ENCODE data around the gene OR51A4.
"Not testable (repeated sequence)": the region's sequence is repeated elsewhere in the genome, so short reads cannot be mapped to it uniquely, and the experiment has no call there.

Gene OR51A4, protein sequence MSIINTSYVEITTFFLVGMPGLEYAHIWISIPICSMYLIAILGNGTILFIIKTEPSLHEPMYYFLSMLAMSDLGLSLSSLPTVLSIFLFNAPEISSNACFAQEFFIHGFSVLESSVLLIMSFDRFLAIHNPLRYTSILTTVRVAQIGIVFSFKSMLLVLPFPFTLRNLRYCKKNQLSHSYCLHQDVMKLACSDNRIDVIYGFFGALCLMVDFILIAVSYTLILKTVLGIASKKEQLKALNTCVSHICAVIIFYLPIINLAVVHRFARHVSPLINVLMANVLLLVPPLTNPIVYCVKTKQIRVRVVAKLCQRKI

DNA sequence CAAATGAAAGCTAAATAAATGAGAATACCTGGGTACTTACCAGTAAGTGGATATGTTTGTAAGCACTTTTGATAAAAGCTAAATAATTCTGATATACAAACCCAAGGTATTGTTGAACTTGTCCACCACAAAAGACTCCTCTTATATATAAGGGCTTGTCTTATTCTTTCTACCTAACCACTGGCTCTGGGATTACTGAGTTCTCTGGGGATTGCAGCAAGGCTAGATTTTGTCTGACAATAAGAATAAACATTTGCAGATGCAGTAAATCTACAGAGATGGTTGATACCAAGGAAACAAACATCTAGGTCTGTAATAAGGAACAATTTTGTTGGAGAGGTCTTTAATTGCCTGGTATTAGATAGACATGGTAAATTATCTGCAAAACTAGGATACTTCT is at the start of gene OR51A4:
Gene OR51A4 (minus strand): TSS at position 101 of the 400 bp plus-strand sequence. CDS start 505 bp downstream, outside the sequence.
- no peak for DNase-seq

DNA sequence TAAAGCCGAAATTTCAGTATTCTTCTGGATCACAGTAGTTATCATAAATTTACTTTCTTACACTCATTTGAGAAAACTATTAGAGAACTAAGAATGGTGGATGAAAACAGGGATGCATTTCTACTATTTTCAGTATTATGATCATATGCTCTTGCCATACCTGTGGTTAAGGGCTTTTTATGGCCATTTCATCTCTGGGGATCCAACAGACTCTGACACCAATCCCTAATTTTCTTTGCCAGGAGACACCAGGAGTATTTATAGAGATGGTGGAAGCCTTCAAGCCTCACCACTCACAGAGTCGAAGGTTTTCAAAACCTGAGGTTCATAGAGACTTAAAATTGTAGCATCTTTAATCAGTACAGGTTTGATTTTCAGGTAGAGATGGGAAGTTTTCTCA is 47.1 kb upstream of the OR51A4 start, which contains the start of gene OR51L1:
Gene OR51L1 (plus strand): TSS at position 301 of the 400 bp plus-strand sequence. CDS start 4,132 bp downstream, outside the sequence.
- DNase-seq = no peak

DNA sequence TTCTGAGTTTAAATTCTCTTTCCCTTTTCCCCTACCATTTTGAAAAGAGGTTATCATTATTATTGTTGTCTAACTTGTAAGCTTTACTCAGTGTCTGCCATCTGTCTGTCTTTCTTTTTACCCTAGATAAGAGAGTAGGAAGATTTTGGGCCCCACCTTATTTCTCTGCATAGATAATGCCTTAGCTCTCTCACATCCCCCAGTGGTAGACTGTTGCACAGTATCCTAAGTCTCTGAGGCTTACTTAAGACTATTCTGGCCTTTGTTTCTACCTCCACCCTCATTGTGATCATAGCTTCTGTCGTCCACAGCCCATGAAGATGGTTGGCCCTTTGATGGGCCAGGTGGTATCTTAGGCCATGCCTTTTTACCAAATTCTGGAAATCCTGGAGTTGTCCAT is 43.7 kb upstream of the OR51A4 start:
- DNase-seq = no peak

DNA sequence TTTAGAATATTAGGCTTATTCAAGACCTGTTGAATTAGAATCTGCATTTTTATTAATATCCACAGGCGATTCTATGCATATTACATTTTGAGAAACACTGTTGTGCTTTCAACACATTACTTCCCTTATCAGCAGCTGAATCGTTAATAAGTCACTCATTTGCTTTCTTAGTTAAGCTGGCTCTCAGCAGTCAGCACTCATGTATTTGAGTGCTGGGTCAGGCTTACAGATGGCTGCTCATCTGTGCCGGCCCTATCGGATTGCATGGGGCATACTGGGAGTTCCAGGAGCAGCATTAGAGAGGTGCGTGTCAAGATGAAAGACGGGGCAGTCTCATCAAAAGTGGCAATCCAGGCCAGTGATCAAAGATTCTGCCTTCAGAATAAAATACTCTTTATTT is 36.4 kb upstream of the OR51A4 start:
- DNase-seq = no peak

DNA sequence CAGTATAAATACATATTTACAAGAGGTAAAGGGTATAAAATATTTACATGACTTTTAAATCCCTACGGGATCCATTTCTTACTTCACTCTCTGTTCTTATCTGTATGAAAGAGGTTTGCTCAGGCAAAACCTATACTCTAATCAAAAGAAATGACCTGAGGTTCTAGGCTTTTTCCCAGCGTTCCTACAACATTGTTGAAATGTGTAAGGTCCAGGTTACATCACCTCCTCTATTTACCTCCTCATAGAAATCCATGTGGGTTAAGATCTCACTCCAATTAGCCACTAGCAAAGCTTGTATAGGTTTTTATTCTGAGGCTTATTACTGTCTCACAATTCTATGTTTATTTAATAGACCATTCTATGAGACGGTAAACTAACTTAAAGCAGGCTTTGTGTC is 35.3 kb upstream of the OR51A4 start:
- no peak for DNase-seq

DNA sequence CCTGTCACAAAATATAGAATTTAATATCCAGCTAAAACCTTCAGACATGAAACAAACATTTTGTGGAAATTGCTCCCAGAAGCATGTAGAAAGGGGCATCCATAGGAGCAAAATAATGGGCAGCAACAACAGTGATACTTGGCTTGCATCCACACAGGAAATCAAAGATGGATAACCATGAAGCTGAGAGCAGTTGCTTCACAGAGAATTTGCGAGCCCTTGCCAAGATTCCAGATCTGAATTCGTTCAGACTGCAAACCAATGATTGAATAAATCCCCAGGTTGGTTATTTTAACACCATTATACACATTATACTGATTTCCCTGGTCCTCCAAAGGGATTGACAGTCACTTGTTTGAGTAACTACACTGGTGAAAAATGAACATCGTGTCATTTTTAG is 31.6 kb upstream of the OR51A4 start:
- DNase-seq = no peak

DNA sequence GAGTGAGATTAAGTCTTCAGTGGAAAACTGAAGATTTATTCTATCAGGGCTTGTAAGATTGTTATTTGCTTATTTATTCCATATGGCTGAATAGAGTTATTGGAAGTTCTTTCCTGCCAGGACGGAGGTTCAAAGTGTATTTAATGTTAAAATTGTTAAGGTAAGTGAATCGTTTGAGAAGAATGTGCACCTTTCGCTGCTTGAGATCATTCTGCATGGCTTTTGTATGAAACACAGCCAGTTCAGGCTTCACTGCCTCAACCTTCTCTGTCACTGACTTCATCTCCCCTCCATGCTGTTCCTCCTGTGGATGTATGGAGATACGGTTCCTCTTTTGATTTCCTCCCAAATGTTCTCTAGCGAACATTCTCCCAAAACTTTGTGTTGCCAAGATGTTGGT is 28.0 kb upstream of the OR51A4 start:
- DNase-seq = no peak

DNA sequence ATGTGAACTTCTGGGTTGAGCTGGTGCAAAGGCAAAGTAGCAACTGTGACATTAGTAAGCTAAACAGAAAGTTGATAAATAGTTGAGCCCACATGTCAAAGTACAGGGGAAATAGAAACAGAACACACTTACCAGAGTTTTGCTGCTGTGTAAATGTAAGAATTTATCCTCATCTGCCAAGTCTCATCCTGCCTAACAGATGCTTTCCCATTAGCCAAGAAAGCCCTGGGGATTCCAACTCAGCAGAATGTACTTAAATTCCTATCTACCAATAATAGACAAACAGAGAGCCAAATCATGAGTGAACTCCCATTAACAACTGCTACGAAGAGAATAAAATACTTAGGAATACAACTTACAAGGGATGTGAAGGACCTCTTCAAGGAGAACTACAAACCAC is 15.4 kb upstream of the OR51A4 start:
- DNase-seq = no peak

DNA sequence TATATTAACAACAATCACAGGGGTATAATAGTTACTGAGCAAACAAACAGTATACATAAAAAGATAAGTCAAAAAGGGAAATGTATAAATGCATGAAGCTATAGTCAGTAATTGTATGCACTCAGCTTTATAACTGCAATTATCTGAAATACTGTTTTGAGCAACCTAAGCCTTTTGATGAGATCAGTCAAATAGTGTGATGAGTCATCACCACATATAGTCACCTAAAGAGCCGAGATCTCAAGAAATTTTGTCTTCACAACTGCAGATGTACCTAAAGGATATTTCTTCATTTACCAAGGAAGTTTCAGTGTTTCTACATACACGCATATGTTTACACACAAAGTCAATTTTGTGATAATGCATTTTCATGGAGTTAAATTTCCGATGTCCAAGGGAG is 13.5 kb upstream of the OR51A4 start:
- DNase-seq = no peak

DNA sequence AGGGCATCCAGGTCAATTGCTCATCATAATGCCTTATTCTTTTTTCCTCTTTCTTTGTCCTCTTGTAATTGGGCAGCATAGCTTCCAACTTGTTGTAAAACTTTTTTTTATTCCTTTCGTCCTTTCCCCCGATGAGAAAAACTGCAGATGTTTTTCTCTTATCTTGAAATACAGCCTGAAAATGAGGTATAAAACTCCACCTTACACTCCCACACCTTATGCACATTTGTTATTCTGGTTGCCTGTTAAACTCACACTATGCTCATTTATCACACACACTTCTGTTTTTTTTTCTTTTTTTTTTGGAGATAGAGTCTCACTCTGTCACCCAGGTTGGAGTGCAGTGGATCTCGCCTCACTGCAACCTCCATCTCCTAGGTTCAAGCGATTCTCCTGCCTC is 10.0 kb upstream of the OR51A4 start:
- no peak for DNase-seq

DNA sequence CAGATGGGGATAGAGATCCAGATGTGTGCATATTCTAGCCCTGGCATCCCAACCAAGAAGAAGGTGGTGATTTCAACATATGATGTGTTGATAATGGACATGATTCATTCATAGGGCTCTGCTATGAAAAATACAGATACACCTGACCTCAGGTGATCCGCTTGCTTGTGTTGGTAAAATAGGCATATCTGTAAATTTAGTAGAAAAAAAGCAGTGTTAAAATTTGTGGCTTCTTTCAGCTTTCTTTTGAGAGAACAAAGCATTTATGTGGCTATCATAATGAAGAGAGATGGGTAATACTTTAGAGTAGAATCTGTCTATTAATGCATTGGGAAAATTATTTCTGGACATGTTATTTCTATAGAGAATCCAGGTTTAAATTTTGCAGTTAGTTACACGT is 8.2 kb upstream of the OR51A4 start, which contains the start of gene OR51A2:
Gene OR51A2 (minus strand): TSS at position 101 of the 400 bp plus-strand sequence. CDS start 0 bp downstream, at position 101.
- DNase-seq = not testable (repeated sequence)

DNA sequence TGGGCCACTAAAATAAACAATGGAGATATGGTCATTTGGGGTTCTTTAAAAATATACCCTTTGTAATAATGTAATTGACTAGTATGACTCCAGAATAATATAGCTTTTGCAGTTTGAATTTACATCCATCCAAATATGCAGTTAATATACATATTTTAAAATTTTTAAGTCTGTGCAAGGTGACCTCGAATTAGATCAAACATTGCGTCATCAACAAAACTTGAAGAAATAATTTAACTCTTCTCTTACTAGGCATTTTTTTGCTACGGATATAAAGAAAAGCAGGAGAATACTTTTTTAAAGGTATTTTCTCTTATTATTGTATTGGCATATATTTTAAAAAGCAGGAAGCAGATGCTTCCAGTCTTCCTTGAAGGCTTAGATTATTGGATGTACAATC is 10.7 kb downstream of the OR51A4 start:
- no peak for DNase-seq

DNA sequence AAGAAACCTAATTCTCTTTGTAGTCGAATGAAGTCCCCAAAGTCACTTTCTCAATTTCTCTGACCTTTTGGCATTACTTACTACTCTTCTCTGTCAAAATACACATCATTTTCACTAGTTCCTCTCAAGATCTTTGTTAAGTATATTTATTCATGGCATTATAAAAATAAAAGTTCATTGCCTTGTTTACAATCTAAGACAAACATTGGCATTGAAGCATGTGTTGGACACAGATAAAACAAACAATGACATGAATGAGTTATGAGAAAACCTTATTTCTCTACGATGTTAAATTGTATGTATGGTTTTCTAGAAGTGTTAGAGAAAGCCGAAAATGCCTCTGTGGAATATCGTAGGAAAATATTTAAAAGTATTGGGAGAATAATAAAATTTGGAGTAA is 14.7 kb downstream of the OR51A4 start:
- DNase-seq = no peak

DNA sequence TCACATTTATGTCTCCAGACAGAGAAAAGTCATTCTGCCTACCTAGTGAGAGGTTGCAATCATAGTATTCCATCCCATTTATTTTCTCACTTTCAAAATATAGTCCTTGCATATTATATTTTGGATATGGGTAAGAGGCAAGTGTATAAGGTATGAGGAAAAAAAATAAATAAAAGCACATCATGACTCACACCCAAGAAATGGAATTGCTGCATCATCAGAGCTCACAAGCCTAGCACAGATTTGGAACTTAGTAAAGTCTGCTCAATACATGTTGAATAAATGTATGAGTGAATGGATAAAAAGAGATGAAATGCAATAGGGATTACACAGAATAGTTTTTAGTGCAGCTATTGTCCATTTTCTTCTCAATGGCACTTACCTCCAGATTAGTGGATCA is 20.8 kb downstream of the OR51A4 start:
- no peak for DNase-seq

DNA sequence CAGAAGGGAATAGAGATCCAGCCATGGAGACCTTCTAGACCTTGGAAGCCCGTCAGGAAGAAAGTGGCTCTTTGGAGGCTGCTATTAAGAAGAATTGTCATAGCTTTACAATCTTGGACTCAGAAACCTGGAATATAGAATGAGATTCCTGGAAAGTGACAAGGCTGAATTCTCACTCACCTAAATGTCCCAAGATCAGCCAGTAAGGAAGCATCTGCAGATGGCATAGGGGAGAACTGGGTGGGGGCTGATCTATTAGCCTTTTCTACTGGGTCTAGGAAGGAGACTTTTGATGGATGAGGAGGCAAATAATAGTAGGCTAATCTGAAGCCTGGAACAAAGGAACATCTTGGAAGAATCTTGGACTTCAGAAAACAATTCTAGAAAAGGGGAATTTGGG is 23.2 kb downstream of the OR51A4 start, which contains the start of gene OR51G1:
Gene OR51G1 (minus strand): TSS at position 101 of the 400 bp plus-strand sequence. CDS start 0 bp downstream, at position 101.
- no peak for DNase-seq

DNA sequence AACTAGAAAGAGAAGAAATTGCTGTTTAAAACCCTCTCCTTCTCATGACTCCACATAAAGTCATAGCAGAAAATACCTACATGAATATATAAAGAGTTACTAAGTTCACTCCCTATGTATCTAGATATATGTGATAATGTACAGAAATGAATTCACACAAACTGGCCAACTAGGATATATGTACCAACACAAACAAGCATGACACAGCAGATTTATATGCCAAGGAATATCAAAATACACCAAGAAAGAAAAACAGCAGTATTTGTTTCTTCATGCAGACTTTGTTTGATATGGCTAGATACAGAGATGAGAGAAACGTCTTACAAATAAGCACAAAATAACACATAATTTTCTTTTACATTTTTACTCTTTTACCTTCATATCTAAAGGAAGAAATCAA is 25.1 kb downstream of the OR51A4 start:
- DNase-seq = no peak

DNA sequence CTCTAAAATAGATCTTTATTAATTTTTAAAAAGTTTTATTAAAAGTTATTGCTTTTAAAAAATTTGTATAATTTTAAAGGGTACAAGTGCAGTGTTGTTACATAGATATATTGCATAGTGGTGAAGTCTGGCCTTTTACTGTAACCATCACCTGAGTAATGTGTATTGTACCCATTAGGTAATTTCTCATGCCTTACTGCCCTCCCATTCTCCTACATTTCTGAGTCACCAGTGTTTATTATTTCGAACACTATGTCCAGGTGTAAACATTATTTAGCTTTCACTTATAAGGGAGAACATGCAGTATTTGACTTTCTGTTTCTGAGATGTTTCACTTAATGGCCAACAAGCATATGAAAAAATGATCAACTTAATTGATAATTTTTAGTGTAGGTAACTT is 25.6 kb downstream of the OR51A4 start:
- DNase-seq = no peak

DNA sequence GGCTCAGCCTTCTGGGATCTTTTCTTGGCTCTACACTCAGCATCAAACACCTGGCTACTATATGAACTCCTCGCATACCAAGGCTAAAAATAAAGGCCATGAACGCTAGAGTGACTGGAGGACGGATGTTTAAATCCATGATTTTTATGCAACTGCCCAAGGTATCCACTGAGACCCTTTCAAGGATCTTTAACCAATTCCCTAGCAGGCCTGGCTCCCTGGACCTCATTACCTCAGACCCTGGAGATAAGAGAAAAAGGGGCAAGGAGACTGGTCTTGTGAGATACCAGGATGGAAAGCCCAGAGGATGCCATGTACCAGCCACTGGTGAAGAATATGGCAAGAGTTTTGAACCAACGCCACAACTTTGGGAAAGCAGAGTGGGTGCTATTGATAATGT is 28.2 kb downstream of the OR51A4 start, which contains the start of gene OR51G2:
Gene OR51G2 (minus strand): TSS at position 101 of the 400 bp plus-strand sequence. CDS start 3,687 bp downstream, outside the sequence.
- DNase-seq = no peak

DNA sequence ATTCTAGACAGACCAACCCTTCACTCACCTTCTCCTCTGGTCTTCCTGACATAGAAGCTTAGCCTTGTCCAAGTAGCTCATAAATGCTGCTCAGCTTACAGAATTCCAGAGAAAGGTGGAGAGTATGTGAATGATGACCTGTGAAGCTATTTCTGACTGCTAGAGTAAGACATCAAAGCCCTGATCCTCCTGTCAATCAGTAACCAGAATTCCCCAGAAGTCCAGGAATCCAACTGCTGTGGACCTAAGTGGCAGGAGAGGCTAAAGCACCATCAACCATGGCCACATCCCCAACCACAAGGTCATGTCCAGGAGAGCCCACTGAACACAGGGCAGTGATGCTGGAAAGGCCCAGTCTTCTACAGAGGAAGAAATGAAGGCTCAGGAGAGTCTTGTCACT is 30.8 kb downstream of the OR51A4 start:
- DNase-seq = no peak

DNA sequence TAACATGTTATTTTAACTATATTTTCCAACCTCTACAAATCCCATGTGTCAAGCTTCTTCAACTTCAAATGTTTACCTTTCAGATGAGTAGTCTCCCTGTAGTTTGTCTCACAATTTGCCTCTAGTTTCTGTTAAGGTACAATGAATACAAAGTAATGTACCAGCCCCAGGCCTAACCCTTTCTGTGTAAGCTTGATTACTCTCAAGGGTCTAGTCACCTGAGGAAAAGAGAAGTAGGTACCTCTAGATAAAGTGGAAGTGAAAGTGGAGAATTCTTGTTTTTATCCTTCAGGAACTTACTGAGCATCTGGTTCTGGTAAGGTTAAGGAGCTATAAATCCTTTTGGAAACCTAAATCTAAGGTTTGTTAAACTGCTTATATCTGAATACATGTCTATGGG is 43.9 kb downstream of the OR51A4 start, which contains the start of gene OR51A7:
Gene OR51A7 (plus strand): TSS at position 300 of the 400 bp plus-strand sequence. CDS start 3,587 bp downstream, outside the sequence.
- DNase-seq = no peak

Data from cortex of kidney (tissue), 1 donor.